Calu3 (cell line): ENCODE measurements around the gene EGFR. TPM values are rescaled to one million over a fixed set of nuclear protein-coding genes. Genes with fewer than 3 reads are reported as not detected.

Experiments used
- BruUV-seq: library from RNA; stranded (reverse); fragments of 400-500 nt; replicated peaks from 2 replicates; lab custom pipeline; 2021; lab: Mats Ljungman, UMichigan
- CTCF ChIA-PET: fragments of 300-600 bp; sonication (Branson Sonifier 250); formaldehyde crosslinking; loops from one replicate; lab custom pipeline; 2022; ENCODE audit warnings: antibody characterized with exemption; lab: Charles Lee
- DNase-seq: peaks from one replicate; pipeline ENCODE4 v3.0.0; 2022
- H3K27ac Mint-ChIP-seq: one replicate; pipeline ENCODE4 v1.8.0; 2022; ENCODE audit warnings: mixed read lengths; ENCODE audit not compliant: unreplicated experiment
- H3K27me3 Mint-ChIP-seq: one replicate; pipeline ENCODE4 v1.8.0; 2022; ENCODE audit warnings: mixed read lengths; ENCODE audit not compliant: unreplicated experiment
- H3K36me3 Mint-ChIP-seq: one replicate; pipeline ENCODE4 v1.8.0; 2022; ENCODE audit warnings: mild to moderate bottlenecking, moderate library complexity, mixed read lengths; ENCODE audit not compliant: insufficient read depth, unreplicated experiment
- H3K4me1 Mint-ChIP-seq: one replicate; pipeline ENCODE4 v1.8.0; 2022; ENCODE audit warnings: mild to moderate bottlenecking, low read depth, mixed read lengths; ENCODE audit not compliant: unreplicated experiment
- H3K4me3 Mint-ChIP-seq: one replicate; pipeline ENCODE4 v1.8.0; 2022; ENCODE audit warnings: mild to moderate bottlenecking, low read depth, moderate library complexity, mixed read lengths; ENCODE audit not compliant: unreplicated experiment
- H3K9me3 Mint-ChIP-seq: one replicate; pipeline ENCODE4 v1.8.0; 2022; ENCODE audit warnings: low read depth, mixed read lengths; ENCODE audit not compliant: unreplicated experiment
- intact Hi-C: fragments of 100-400 bp; cut with micrococcal nuclease; formaldehyde crosslinking; loops from one replicate; pipeline ENCODE4 v1.10.0; 2022; ENCODE audit not compliant: unreplicated experiment
- total RNA-seq: library from RNA; stranded (reverse); gene quantifications from 2 replicates; pipeline ENCODE4 v1.2.3, GENCODE V29; 2022
- TF ChIP-seq, protein P1 (sequence below): fragments of 200-600 bp; IDR thresholded peaks from one replicate; pipeline ENCODE4 v1.8.0; 2022; ENCODE audit warnings: antibody characterized with exemption; ENCODE audit not compliant: unreplicated experiment

Gene EGFR
- total RNA-seq, 1 experiment from 2014 or later, result 87.4 TPM

DNA sequence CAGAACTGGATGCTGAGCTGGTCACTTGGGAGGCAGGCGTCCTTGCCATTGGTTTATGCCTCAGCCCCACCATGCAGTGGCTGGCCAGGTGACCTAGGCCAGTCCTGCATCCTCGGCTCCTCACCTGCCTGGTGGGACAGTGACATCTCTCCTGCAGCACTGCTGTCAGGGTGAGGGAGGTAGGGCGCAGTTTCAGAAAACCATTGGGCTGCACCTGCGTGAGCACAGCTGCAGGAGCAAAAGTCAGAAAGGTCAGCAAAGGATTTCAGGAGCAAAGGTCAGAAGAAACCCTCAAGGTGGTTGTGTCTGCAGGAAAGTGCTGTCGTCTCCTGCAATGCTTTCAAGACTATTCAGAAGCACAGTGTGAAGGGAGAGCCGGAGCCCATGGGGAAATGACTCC is 48.1 kb downstream of the EGFR start:
- H3K9me3 Mint-ChIP-seq, result no peaks in the 10 kb centered on the region
- TF ChIP-seq, protein P1, sequence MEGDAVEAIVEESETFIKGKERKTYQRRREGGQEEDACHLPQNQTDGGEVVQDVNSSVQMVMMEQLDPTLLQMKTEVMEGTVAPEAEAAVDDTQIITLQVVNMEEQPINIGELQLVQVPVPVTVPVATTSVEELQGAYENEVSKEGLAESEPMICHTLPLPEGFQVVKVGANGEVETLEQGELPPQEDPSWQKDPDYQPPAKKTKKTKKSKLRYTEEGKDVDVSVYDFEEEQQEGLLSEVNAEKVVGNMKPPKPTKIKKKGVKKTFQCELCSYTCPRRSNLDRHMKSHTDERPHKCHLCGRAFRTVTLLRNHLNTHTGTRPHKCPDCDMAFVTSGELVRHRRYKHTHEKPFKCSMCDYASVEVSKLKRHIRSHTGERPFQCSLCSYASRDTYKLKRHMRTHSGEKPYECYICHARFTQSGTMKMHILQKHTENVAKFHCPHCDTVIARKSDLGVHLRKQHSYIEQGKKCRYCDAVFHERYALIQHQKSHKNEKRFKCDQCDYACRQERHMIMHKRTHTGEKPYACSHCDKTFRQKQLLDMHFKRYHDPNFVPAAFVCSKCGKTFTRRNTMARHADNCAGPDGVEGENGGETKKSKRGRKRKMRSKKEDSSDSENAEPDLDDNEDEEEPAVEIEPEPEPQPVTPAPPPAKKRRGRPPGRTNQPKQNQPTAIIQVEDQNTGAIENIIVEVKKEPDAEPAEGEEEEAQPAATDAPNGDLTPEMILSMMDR, result no peak
- H3K36me3 Mint-ChIP-seq, result peaks cover 22% of the 10 kb centered on the region
- no TSS peak for BruUV-seq
- intact Hi-C loops, result loop anchor here (5.0 kb wide), 1 partner anchor 35 kb away; no protein-coding TSS in a partner anchor
- CTCF ChIA-PET, result interaction anchor here (1.5 to 2.7 kb wide), 2 partner anchors 12 to 66 kb away, joined by 4 to 22 read pairs; no protein-coding TSS in a partner anchor
- peaks cover 84% of the 10 kb centered on the region for H3K4me1 Mint-ChIP-seq
- no peak for DNase-seq
- peak overlapping the region; percentile 38 for H3K27ac Mint-ChIP-seq
- H3K27me3 Mint-ChIP-seq, result no peaks in the 10 kb centered on the region
- H3K4me3 Mint-ChIP-seq, result no peak overlapping the region

DNA sequence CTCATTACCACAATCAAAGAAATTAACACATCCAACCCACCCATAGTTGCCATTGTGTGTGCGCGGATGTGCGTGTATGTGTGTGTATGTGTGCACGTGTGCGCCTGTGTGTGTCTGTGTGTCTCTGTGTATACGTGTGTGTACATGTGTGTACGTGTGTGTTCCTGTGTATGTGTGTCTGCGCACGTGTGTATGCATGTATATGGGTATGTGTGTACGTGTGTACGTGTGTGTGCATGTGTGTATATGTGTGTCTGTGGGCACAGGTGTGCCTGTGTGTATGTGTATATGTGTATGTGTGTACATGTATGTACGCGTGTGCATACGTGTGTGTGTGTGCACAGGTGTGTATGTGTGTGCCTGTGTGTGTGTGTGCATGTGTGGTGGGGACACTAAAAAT is 48.9 kb downstream of the EGFR start:
- Mint-ChIP-seq H3K27ac (no peak overlapping the region), H3K36me3 (peaks cover 20% of the 10 kb centered on the region), H3K27me3 (no peaks in the 10 kb centered on the region), H3K4me3 (no peak overlapping the region), H3K4me1 (peaks cover 91% of the 10 kb centered on the region), H3K9me3 (no peaks in the 10 kb centered on the region)
- no peak for DNase-seq
- intact Hi-C loops, result loop anchor here (5.0 kb wide), 1 partner anchor 35 kb away; no protein-coding TSS in a partner anchor
- BruUV-seq, result no TSS peak
- TF ChIP-seq, protein P1, result no peak
- CTCF ChIA-PET, result interaction anchor here (1.5 kb wide), 1 partner anchor 11 kb away, joined by 4 read pairs; no protein-coding TSS in a partner anchor

DNA sequence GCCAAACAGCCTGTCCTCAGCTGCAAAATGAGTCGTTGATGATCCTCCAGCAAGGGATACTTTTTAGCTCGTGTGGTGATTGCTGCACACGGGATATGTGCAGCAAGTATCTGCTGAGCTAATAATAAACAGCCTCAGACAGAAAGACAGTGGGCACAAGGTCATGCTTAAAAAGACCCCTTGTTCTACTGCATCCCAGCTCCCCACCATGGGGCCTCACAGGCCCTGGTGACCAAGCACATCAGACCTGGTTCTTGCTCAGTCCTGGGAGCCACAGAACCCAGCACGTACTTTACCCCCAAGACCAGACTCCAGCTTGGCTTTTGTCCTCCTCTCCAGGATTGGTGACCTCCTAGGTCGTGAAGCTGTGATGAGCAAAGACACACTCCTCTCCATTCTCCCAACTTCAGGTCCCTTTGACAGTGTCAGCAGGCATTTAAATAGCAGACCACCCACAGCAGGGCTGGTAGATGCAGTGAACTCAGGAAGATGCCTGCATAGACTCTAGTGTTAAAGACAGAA is 50.5 kb downstream of the EGFR start:
- Mint-ChIP-seq H3K36me3 (peaks cover 32% of the 10 kb centered on the region), H3K27me3 (no peaks in the 10 kb centered on the region), H3K4me3 (peak overlapping the region; percentile 13), H3K27ac (peak overlapping the region; percentile 37), H3K4me1 (peaks cover 92% of the 10 kb centered on the region), H3K9me3 (no peaks in the 10 kb centered on the region)
- TF ChIP-seq, protein P1, result no peak
- CTCF ChIA-PET, result interaction anchor here (1.3 kb wide), 1 partner anchor 186 kb away, joined by 4 read pairs; no protein-coding TSS in a partner anchor
- intact Hi-C loops, result loop anchor here (1.0 to 5.0 kb wide), 2 partner anchors 37 to 178 kb away; no protein-coding TSS in a partner anchor
- DNase-seq, result no peak
- no TSS peak for BruUV-seq

DNA sequence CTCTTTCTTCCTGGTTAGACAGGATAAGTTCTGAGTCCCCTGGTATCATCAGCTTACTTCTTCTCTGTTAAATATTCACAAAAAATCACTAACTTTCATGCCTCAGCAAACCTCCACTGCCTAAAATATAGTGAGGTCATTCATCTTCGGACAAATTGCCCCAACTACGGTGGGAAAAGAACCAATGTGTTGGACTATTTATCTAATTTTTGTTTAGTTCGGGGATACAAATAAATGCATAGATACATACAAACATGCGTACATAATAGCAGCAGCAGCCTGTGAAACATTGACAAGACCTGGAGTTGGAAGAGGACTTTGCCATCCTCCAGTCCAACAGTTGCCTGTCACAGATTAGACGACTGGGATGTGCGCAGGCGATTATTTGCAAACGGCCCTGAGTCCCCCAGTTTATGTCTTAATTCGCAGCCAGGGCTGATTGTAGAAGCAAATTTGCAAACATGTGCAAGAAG is 51.5 kb downstream of the EGFR start:
- peak overlapping the region; percentile 13 for H3K4me3 Mint-ChIP-seq
- peak overlapping the region; percentile 37 for H3K27ac Mint-ChIP-seq
- H3K9me3 Mint-ChIP-seq, result no peaks in the 10 kb centered on the region
- DNase-seq, result no peak
- H3K36me3 Mint-ChIP-seq, result peaks cover 33% of the 10 kb centered on the region
- no TSS peak for BruUV-seq
- intact Hi-C loops, result loop anchor here (5.0 kb wide), 2 partner anchors 193 to 283 kb away; no protein-coding TSS in a partner anchor
- TF ChIP-seq, protein P1, result no peak
- no peaks in the 10 kb centered on the region for H3K27me3 Mint-ChIP-seq
- CTCF ChIA-PET, result interaction anchor here (0.9 to 1.5 kb wide), 4 partner anchors 8 to 185 kb away, joined by 3 to 7 read pairs (median 4); no protein-coding TSS in a partner anchor
- H3K4me1 Mint-ChIP-seq, result peaks cover 93% of the 10 kb centered on the region
